Endothelial cell of umbilical vein (primary cell): Measurements from ENCODE around the gene CDC34.

Experiments
- EZH2 ChIP-seq: IDR thresholded peaks from 2 replicates; pipeline ENCODE4 v1.6.1; 2012; ENCODE audit warnings: borderline replicate concordance, low read depth, mild to moderate bottlenecking, moderate library complexity, low read length, inconsistent platforms; ENCODE audit not compliant: severe bottlenecking
- JUN ChIP-seq: IDR thresholded peaks from 2 replicates; pipeline ENCODE4 v1.6.1; 2011; ENCODE audit warnings: borderline replicate concordance, low read depth; ENCODE audit not compliant: insufficient read length, insufficient read depth
- POLR2A ChIP-seq: IDR thresholded peaks from 2 replicates; pipeline ENCODE4 v1.6.1; 2012; ENCODE audit warnings: low read depth, mild to moderate bottlenecking, control low read depth, low read length
- POLR2AphosphoS5 ChIP-seq: IDR thresholded peaks from 2 replicates; pipeline ENCODE4 v1.6.1; 2012; ENCODE audit warnings: low read depth, mild to moderate bottlenecking, control low read depth, low read length, moderate library complexity; ENCODE audit not compliant: insufficient read depth
- TF ChIP-seq, protein P1 (sequence below), 2 donors: IDR thresholded peaks; 1 replicate in 1 of 2; 2 replicates in 1 of 2; pipeline ENCODE4 v1.5.1; 2011; ENCODE audit warnings: low read length in 2 of 2, mild to moderate bottlenecking in 2 of 2, moderate library complexity in 2 of 2, control low read depth in 1 of 2, inconsistent platforms in 1 of 2, low read depth in 1 of 2; ENCODE audit not compliant: insufficient read depth in 1 of 2; ENCODE audit errors: extremely low read depth in 1 of 2
- TF ChIP-seq, protein P2 (sequence below): IDR thresholded peaks from 2 replicates; pipeline ENCODE4 v1.6.1; 2011; ENCODE audit not compliant: insufficient read depth, insufficient read length

DNA sequence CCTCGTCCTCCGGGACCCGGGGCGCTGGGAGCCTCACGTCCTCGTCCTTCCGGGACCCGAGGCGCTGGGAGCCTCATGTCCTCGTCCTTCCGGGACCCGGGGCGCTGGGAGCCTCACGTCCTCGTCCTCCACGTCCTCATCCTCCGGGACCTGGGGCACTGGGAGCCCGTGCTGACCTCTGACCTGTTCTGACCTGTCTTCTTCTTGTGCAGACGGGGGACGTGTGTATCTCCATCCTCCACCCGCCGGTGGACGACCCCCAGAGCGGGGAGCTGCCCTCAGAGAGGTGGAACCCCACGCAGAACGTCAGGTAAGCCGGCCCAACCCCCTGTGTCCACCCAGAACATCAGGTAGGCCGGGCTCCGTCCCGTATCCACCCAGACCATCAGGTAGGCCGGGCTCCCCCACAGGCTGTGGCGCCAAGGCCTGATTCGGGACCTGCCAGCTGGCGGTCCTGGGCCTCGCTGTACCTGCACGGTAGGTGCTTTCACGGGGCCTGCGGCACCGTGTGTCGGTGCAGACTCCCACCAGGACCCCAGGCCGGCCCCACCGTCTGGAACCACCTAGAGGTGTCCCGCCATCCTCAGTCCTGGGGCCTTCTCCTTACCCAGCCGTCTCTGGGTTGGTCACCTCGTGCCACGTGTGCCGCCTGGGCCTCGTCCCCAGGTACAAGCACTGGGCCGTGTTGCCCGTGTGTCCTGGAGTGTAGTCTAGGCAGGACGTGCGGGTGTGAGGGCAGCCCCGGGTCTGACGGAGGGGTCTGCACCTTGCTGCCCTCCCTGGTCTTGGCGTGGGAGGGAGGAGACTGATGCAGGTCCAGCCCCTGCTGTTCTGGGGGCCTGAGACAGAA is 4.7 kb downstream of the CDC34 start:
- TF ChIP-seq, protein P1, sequence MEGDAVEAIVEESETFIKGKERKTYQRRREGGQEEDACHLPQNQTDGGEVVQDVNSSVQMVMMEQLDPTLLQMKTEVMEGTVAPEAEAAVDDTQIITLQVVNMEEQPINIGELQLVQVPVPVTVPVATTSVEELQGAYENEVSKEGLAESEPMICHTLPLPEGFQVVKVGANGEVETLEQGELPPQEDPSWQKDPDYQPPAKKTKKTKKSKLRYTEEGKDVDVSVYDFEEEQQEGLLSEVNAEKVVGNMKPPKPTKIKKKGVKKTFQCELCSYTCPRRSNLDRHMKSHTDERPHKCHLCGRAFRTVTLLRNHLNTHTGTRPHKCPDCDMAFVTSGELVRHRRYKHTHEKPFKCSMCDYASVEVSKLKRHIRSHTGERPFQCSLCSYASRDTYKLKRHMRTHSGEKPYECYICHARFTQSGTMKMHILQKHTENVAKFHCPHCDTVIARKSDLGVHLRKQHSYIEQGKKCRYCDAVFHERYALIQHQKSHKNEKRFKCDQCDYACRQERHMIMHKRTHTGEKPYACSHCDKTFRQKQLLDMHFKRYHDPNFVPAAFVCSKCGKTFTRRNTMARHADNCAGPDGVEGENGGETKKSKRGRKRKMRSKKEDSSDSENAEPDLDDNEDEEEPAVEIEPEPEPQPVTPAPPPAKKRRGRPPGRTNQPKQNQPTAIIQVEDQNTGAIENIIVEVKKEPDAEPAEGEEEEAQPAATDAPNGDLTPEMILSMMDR (IDR thresholded peaks at IDR 0.05; ENCODE audit: extremely low read depth in 1 of 2, insufficient read depth in 1 of 2, low read depth in 1 of 2, low read length in 2 of 2): no peak
- TF ChIP-seq, protein P2, sequence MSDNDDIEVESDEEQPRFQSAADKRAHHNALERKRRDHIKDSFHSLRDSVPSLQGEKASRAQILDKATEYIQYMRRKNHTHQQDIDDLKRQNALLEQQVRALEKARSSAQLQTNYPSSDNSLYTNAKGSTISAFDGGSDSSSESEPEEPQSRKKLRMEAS: no peak
- no peak for TF ChIP-seq POLR2A
- TF ChIP-seq POLR2AphosphoS5: no peak
- TF ChIP-seq EZH2: no peak
- TF ChIP-seq JUN: no peak
